Large intestine (tissue), 3 donors: ENCODE results near the gene ZNF385B. TPM values are rescaled to one million over a fixed set of nuclear protein-coding genes. Genes with fewer than 3 reads are reported as not detected.
"Not testable (repeated sequence)": the region's sequence is repeated elsewhere in the genome, so short reads cannot be mapped to it uniquely, and the experiment has no call there.

Source experiments
- DNase-seq, 2 donors: peaks; one replicate each; pipeline versions ENCODE4 v3.0.0 to v3.0.0-alpha.2; 2013
- H3K27ac ChIP-seq: one replicate; pipeline ENCODE4 v1.5.1; 2013; ENCODE audit warnings: low read length
- H3K27me3 ChIP-seq: 2 replicates; pipeline ENCODE4 v1.6.1; 2013; ENCODE audit warnings: low read length; ENCODE audit not compliant: control insufficient read depth, insufficient read depth
- H3K36me3 ChIP-seq: 2 replicates; pipeline ENCODE4 v1.6.1; 2013; ENCODE audit warnings: low read length; ENCODE audit not compliant: control insufficient read depth, insufficient read depth
- H3K4me1 ChIP-seq: one replicate; pipeline ENCODE4 v1.6.1; 2013; ENCODE audit warnings: low read length; ENCODE audit not compliant: control insufficient read depth, insufficient read depth
- H3K4me3 ChIP-seq: one replicate; pipeline ENCODE4 v1.5.1; 2013; ENCODE audit warnings: low read length
- H3K9me3 ChIP-seq: one replicate; pipeline ENCODE4 v1.6.1; 2013; ENCODE audit warnings: mild to moderate bottlenecking, low read depth, low read length, moderate library complexity; ENCODE audit not compliant: control insufficient read depth
- WGBS: methylation state at CpG from one replicate; pipeline ENCODE4 v1.1.5; 2013; ENCODE audit warnings: low lambda C conversion rate; ENCODE audit not compliant: insufficient coverage; 5-methylcytosine and 5-hydroxymethylcytosine counted together
- polyA plus RNA-seq: library from polyadenylated mRNA; unstranded; fragments of 120-200 nt; gene quantifications from one replicate; pipeline ENCODE4 v1.2.1, GENCODE V29; 2013

ZNF385B gene
- polyA plus RNA-seq, 1 donor = 2.0 TPM

DNA sequence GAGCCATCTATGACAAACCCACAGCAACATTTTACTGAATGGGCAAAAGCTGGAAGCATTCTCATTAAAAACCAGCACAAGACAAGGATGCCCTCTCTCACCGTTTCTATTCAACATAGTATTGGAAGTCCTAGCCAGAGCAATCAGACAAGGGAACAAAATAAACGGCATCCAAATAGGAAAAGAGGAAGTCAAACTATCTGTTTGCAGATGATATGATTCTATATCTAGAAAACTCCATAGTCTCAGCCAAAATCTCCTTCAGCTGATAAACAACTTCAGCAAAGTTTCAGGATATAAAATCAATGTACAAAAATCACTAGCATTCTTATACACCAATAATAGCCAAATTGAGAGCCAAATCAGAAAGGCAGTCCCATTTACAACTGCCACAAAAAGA, 79.1 kb downstream of the ZNF385B start:
- not testable (repeated sequence) for H3K4me3 ChIP-seq, H3K4me1 ChIP-seq, H3K9me3 ChIP-seq, H3K27me3 ChIP-seq, DNase-seq, H3K36me3 ChIP-seq, H3K27ac ChIP-seq
- WGBS = no CpG with 5 or more reads among the region's 2 CpGs

DNA sequence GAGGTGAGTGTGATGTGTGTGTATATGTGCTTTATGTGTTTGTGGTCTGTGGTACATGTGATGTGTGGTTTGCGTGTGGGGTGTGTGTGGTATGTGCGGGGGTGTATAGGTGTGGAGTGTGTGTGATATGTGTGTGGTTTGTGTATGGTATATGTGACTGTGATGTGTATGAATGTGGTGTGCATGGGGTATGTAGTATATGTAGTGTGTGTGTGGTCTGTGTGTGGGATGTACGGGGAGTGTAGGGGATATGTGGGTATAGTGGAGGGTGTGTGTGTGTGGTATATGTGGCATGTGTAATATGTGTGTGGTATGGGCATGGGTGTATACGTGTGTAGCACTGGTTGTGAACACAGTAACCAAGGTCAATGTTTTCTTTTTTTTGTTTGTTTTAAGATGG, 87.4 kb downstream of the ZNF385B start:
- WGBS = no CpG with 5 or more reads among the region's 4 CpGs
- DNase-seq = no peak
- Histone ChIP-seq H3K36me3 (no peaks in the 10 kb centered on the region), H3K27me3 (no peaks in the 10 kb centered on the region), H3K4me1 (no peaks in the 10 kb centered on the region), H3K4me3 (no peak overlapping the region), H3K27ac (no peak overlapping the region), H3K9me3 (no peaks in the 10 kb centered on the region)

DNA sequence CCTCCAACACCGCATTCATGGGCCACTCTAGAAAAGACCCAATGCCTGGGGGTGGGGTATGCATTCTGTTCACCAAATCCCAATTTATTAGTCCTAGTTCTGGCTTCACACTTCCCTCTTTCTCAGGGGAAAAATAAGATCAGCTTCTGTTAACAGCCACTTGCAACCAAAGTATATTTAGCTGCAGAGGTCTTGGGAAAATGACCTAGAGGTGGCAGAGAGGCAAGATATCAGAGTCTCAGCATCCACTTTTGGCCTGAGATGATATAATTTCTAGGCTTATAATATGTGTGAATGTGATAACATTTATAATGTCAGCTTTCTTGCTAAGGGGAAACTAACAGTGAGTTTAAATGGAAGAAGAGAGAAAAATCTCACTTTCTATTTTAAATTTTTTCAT, 89.1 kb downstream of the ZNF385B start:
- H3K27ac ChIP-seq = no peak overlapping the region
- H3K36me3 ChIP-seq = no peaks in the 10 kb centered on the region
- no peaks in the 10 kb centered on the region for H3K9me3 ChIP-seq
- no CpG with 5 or more reads among the region's 1 CpG for WGBS
- H3K4me1 ChIP-seq = no peaks in the 10 kb centered on the region
- no peaks in the 10 kb centered on the region for H3K27me3 ChIP-seq
- DNase-seq = no peak
- no peak overlapping the region for H3K4me3 ChIP-seq

DNA sequence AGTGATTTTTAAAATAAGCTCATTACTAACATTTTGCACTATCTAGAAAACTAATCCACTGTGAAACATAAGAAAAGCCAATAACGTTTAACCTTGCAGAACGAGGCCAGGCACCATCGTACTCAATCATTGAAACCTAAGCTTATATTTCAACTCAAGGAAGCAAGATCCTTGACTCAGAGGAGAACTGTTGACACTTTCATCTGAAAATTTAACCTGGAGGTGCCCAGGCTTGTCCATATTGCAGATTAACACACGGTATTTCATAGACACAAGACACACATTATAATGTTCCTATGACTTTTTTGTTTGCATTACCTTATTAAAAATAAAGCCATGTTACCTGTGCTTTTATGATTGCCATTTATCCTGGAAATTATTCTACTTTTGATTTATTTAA, 89.6 kb downstream of the ZNF385B start:
- no peaks in the 10 kb centered on the region for H3K9me3 ChIP-seq
- no peak overlapping the region for H3K4me3 ChIP-seq
- DNase-seq = no peak
- H3K27ac ChIP-seq = no peak overlapping the region
- H3K27me3 ChIP-seq = no peaks in the 10 kb centered on the region
- no CpG with 5 or more reads among the region's 4 CpGs for WGBS
- no peaks in the 10 kb centered on the region for H3K4me1 ChIP-seq
- H3K36me3 ChIP-seq = no peaks in the 10 kb centered on the region

DNA sequence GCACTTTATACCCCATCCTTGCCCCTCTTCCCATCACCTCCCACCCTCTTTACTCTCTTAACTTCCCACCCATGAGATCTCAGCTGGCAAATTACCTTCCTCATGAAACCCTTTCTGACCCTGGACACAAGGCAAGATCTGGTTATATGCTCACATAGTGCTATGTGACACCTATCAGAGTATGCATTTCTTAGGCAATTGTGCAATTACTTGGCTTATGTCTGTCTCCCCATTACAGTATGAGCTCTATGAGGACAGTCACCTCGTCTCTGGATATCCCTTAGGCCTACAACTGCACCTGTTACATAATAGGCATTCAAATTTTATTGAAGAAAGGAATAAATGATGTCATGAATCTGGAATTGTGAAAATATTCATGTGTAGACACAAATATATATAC, 91.4 kb downstream of the ZNF385B start:
- DNase-seq = no peak
- H3K9me3 ChIP-seq = no peaks in the 10 kb centered on the region
- WGBS = 80% methylated on average over 1 of the region's 1 CpG

DNA sequence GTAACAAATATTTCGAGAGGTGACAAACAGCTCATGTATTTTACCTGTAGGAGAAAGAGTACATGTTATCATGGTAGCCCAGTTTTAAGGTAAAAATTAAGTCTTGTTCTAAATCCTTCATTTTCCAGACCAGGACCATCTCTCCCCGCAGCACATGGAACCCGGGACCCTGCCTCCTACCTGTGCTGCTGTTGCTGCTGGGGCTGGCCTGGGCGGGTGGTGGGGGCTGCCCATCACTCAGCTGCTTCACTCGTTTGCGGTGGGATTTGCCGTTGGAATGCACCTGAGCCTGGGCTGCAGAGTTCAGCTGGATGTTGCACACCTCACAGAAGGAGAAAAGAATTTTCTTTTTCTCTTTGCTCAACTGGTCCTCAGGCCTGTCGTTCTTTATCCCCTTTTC, 92.1 kb downstream of the ZNF385B start:
- WGBS = 63% methylated on average over 1 of the region's 8 CpGs
- H3K36me3 ChIP-seq = no peaks in the 10 kb centered on the region
- H3K27ac ChIP-seq = no peak overlapping the region
- no peak for DNase-seq
- no peaks in the 10 kb centered on the region for H3K27me3 ChIP-seq
- H3K4me1 ChIP-seq = no peaks in the 10 kb centered on the region
- no peaks in the 10 kb centered on the region for H3K9me3 ChIP-seq
- H3K4me3 ChIP-seq = no peak overlapping the region

More for the DNA sequence above, 91.4 kb downstream of the ZNF385B start:
- H3K27ac ChIP-seq = no peak overlapping the region
- no peaks in the 10 kb centered on the region for H3K36me3 ChIP-seq
- no peak overlapping the region for H3K4me3 ChIP-seq
- no peaks in the 10 kb centered on the region for H3K4me1 ChIP-seq
- no peaks in the 10 kb centered on the region for H3K27me3 ChIP-seq

DNA sequence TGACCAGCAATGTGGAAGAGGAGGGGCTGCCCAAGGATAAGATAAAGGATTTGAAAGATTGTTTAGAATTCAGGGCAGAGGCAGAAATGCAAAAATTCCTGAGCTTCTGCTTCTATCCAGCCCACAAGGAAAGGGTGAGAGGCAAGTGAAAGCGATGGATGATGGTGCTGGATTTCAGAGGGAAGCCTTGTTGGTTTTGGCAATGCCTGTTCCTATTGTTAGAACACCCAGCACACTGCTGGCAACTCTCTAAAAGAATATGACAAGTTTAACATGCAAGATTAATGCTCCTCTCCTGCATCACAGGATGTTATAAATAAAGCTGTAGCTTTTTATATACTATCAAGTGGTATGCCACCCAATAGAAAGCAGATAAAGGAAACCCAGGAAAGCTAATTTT, 92.6 kb downstream of the ZNF385B start:
- no CpG with 5 or more reads among the region's 1 CpG for WGBS
- Histone ChIP-seq H3K4me1 (no peaks in the 10 kb centered on the region), H3K27me3 (no peaks in the 10 kb centered on the region), H3K27ac (no peak overlapping the region), H3K4me3 (no peak overlapping the region), H3K36me3 (no peaks in the 10 kb centered on the region), H3K9me3 (no peaks in the 10 kb centered on the region)
- DNase-seq = peak; percentile 1 to 22

DNA sequence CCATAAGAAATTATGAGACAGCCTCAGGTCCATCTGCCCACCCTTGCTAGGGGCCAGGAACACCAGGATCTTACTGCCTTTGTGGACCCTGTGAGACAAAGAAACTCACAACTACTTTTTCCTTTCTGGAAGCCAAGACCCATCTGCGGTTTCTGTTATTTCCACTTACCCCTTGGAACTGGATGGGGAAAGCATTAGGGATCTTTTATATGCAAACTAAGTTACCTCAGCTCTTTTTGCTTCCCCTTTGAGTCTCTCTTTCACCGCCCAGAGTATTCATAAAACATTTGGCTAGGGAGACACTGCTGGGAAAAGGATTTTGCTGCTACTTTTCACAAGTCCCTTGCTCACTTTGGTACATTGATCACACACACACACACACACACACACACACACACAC, 95.7 kb downstream of the ZNF385B start:
- no peak overlapping the region for H3K4me3 ChIP-seq
- no peaks in the 10 kb centered on the region for H3K4me1 ChIP-seq
- no CpG with 5 or more reads among the region's 2 CpGs for WGBS
- no peaks in the 10 kb centered on the region for H3K36me3 ChIP-seq
- H3K27ac ChIP-seq = no peak overlapping the region
- DNase-seq = no peak
- H3K9me3 ChIP-seq = no peaks in the 10 kb centered on the region
- H3K27me3 ChIP-seq = no peaks in the 10 kb centered on the region

DNA sequence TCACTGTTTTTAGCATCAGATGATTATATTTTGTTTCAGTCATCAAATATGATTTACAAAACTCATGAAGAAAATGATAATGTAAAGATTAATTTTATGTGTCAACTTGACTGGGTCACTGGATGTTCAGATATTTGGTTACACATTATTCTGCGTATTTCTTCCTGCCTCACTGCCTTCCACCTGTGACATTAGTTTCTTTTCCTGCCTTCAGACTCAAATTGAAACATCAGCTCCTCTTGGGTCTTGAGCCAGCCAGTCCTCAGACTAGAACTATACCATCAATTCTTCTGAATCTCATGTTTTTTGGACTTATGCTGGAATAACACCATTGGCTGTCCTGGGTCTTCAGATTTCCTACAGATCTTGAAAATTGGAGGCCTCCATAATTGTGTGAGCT, 96.7 kb downstream of the ZNF385B start:
- H3K4me3 ChIP-seq = no peak overlapping the region
- no peaks in the 10 kb centered on the region for H3K36me3 ChIP-seq
- 100% methylated on average over 1 of the region's 1 CpG for WGBS
- no peaks in the 10 kb centered on the region for H3K27me3 ChIP-seq
- H3K9me3 ChIP-seq = no peaks in the 10 kb centered on the region
- no peaks in the 10 kb centered on the region for H3K4me1 ChIP-seq
- no peak for DNase-seq
- H3K27ac ChIP-seq = no peak overlapping the region

DNA sequence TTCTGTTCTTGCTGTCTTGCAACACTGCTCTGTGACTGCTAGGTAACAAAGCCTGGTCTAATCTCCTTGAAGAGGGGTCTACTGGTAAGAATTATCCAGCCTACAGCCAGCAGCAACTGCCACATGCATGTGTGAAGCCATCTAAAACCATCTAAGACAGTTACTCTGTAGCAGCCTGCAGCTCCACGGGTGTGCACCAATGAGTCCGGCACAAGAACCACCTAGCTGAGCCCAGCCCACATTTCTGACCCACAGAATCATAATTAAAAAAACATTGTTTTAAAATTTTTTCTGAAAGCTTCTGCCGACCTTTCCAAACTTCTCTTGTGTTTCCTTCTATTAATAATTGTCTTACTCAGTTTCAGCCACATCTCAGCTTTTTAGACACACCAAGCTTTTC, 102.8 kb downstream of the ZNF385B start:
- 82% methylated on average over 1 of the region's 3 CpGs for WGBS
- H3K4me3 ChIP-seq = no peak overlapping the region
- H3K27me3 ChIP-seq = no peaks in the 10 kb centered on the region
- peaks cover 3% of the 10 kb centered on the region for H3K9me3 ChIP-seq
- H3K4me1 ChIP-seq = no peaks in the 10 kb centered on the region
- no peak for DNase-seq
- no peaks in the 10 kb centered on the region for H3K36me3 ChIP-seq
- H3K27ac ChIP-seq = no peak overlapping the region

DNA sequence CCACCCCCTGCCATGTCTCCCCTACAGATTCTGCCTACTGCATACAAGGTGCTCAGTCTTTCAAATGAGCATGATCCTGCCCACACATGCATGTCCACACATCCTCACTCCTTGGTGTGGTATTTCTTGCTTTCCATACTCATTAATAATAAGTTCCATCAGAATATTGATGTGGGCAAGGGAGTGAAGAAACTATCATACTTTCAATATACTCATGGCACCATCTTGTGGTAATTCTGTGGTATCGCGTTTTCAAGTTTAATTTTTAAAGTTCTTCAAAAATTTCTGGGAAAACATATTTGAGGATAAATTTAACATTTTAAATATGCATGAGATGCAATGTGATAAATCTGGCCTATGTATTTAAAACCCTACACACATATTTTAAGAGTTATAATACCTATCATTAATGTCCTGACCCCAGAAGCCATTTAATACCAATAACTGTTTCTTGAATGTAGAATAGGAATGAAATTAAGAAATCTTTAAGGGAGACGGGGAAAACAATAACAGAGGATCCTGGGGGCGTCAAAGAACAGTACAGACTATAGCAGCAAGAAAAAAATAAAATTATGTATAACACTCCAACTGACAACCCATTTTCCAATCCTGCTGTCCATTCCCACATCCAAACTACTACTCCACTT, 110.1 kb downstream of the ZNF385B start:
- Histone ChIP-seq H3K27ac (no peak overlapping the region), H3K4me1 (no peaks in the 10 kb centered on the region), H3K9me3 (no peaks in the 10 kb centered on the region), H3K36me3 (no peaks in the 10 kb centered on the region), H3K27me3 (no peaks in the 10 kb centered on the region), H3K4me3 (no peak overlapping the region)
- peak in 1 of 2 donors; percentile 6 for DNase-seq
- WGBS = no CpG with 5 or more reads among the region's 4 CpGs
